Mesenchymal stem cell (in vitro differentiated cells and primary cell): ENCODE measurements around the gene C2CD4C.

Source experiments
- DNase-seq: peaks from one replicate; pipeline ENCODE4 v3.0.0-alpha.2; 2013
- H2AFZ ChIP-seq: one replicate; pipeline ENCODE4 v1.6.1; 2013; ENCODE audit warnings: low read depth, mild to moderate bottlenecking, control low read depth, inconsistent platforms, low read length, moderate library complexity
- H2AK5ac ChIP-seq: 2 replicates; pipeline ENCODE4 v1.6.1; 2013; ENCODE audit warnings: low read length, moderate library complexity, mild to moderate bottlenecking, inconsistent platforms; ENCODE audit not compliant: severe bottlenecking
- H2BK120ac ChIP-seq: one replicate; pipeline ENCODE4 v1.6.1; 2013; ENCODE audit warnings: low read depth, mild to moderate bottlenecking, inconsistent platforms, low read length, moderate library complexity
- H2BK12ac ChIP-seq, 2 experiments: one replicate each; pipeline ENCODE4 v1.6.1; 2013; ENCODE audit warnings: inconsistent platforms in 2 of 2, low read length in 2 of 2, mild to moderate bottlenecking in 2 of 2, moderate library complexity in 2 of 2, control low read depth in 1 of 2
- H2BK15ac ChIP-seq: one replicate; pipeline ENCODE4 v1.6.1; 2013; ENCODE audit warnings: mild to moderate bottlenecking, low read depth, inconsistent platforms; ENCODE audit not compliant: poor library complexity, severe bottlenecking
- H2BK5ac ChIP-seq: 2 replicates; pipeline ENCODE4 v1.6.1; 2013; ENCODE audit warnings: low read depth, mild to moderate bottlenecking, low read length, control low read depth, inconsistent platforms; ENCODE audit not compliant: poor library complexity, severe bottlenecking
- H3K14ac ChIP-seq, 2 experiments: one replicate each; pipeline ENCODE4 v1.6.1; 2013; ENCODE audit warnings: inconsistent platforms in 2 of 2, low read length in 2 of 2, control low read depth in 1 of 2, mild to moderate bottlenecking in 1 of 2, moderate library complexity in 1 of 2
- H3K18ac ChIP-seq, 2 experiments: one replicate each; pipeline ENCODE4 v1.6.1; 2013; ENCODE audit warnings: inconsistent platforms in 2 of 2, low read length in 2 of 2, control low read depth in 1 of 2, low read depth in 1 of 2, mild to moderate bottlenecking in 1 of 2
- H3K23ac ChIP-seq, 2 experiments: one replicate each; pipeline ENCODE4 v1.6.1; 2013; ENCODE audit warnings: inconsistent platforms in 2 of 2, low read length in 2 of 2, mild to moderate bottlenecking in 2 of 2, moderate library complexity in 2 of 2, control low read depth in 1 of 2
- H3K27ac ChIP-seq: 2 replicates; pipeline ENCODE4 v1.5.1; 2013; ENCODE audit warnings: mild to moderate bottlenecking, moderate library complexity, low read length, control low read depth, inconsistent platforms; ENCODE audit not compliant: poor library complexity, severe bottlenecking
- H3K27me3 ChIP-seq, 2 experiments: 2 replicates each; pipeline versions ENCODE4 v1.6.1 to v1.7.0; 2013; ENCODE audit warnings: low read length in 2 of 2, mild to moderate bottlenecking in 2 of 2, moderate library complexity in 2 of 2, control low read depth in 1 of 2, inconsistent platforms in 1 of 2; ENCODE audit not compliant: control insufficient read depth in 1 of 2, insufficient read depth in 1 of 2
- H3K36me3 ChIP-seq, 2 experiments: 2 replicates each; pipeline versions ENCODE4 v1.6.1 to v1.7.0; 2013; ENCODE audit warnings: low read length in 2 of 2, control low read depth in 1 of 2, inconsistent platforms in 1 of 2, low read depth in 1 of 2, mild to moderate bottlenecking in 1 of 2; ENCODE audit not compliant: insufficient read depth in 2 of 2, control insufficient read depth in 1 of 2
- H3K4ac ChIP-seq, 2 experiments: one replicate each; pipeline ENCODE4 v1.6.1; 2013; ENCODE audit warnings: inconsistent platforms in 2 of 2, low read length in 2 of 2, mild to moderate bottlenecking in 2 of 2, moderate library complexity in 2 of 2, control low read depth in 1 of 2, low read depth in 1 of 2
- H3K4me1 ChIP-seq: 2 replicates; pipeline ENCODE4 v1.6.1; 2013; ENCODE audit warnings: low read depth, low read length, control low read depth; ENCODE audit not compliant: control insufficient read depth, insufficient read depth
- H3K4me2 ChIP-seq: 2 replicates; pipeline ENCODE4 v1.6.1; 2013; ENCODE audit warnings: low read length, mild to moderate bottlenecking, inconsistent platforms; ENCODE audit not compliant: poor library complexity, severe bottlenecking
- H3K4me3 ChIP-seq, 2 experiments: 2 replicates each; pipeline versions ENCODE4 v1.5.1 to v1.7.0; 2013; ENCODE audit warnings: low read length in 2 of 2, mild to moderate bottlenecking in 2 of 2, control low read depth in 1 of 2, low read depth in 1 of 2; ENCODE audit not compliant: insufficient read depth in 1 of 2
- H3K79me1 ChIP-seq: replicated peaks from 2 replicates; pipeline ENCODE4 v1.6.1; 2013; ENCODE audit warnings: mild to moderate bottlenecking, control low read depth, low read length, inconsistent platforms; ENCODE audit not compliant: poor library complexity, severe bottlenecking
- H3K9ac ChIP-seq: 2 replicates; pipeline ENCODE4 v1.7.0; 2013; ENCODE audit warnings: mild to moderate bottlenecking, low read length, moderate library complexity
- H3K9me3 ChIP-seq: 2 replicates; pipeline ENCODE4 v1.7.0; 2013; ENCODE audit warnings: mild to moderate bottlenecking, low read length; ENCODE audit not compliant: control insufficient read depth
- H4K8ac ChIP-seq: one replicate; pipeline ENCODE4 v1.6.1; 2013; ENCODE audit warnings: inconsistent platforms, mild to moderate bottlenecking, low read length, moderate library complexity
- H4K91ac ChIP-seq: one replicate; pipeline ENCODE4 v1.6.1; 2013; ENCODE audit warnings: mild to moderate bottlenecking, low read length, inconsistent platforms
- WGBS: methylation state at CpG from one replicate; pipeline ENCODE4 v1.1.7; 2013; ENCODE audit warnings: mixed read lengths; 5-methylcytosine and 5-hydroxymethylcytosine counted together

The C2CD4C gene

GRCh38 chr19:392375-392970 is 16.5 kb downstream of the C2CD4C start:
- H3K79me1 ChIP-seq: no peaks in the 10 kb centered on the region
- no peak overlapping the region for H2BK5ac ChIP-seq
- no peak overlapping the region for H2BK12ac ChIP-seq
- no peak overlapping the region for H3K4me3 ChIP-seq
- H3K4me2 ChIP-seq: no peak overlapping the region
- H4K91ac ChIP-seq: peak overlapping the region; percentile 1
- no peak for DNase-seq
- H3K9ac ChIP-seq: no peak overlapping the region
- no peak overlapping the region for H2BK120ac ChIP-seq
- no peaks in the 10 kb centered on the region for H3K4me1 ChIP-seq
- no peak overlapping the region for H3K23ac ChIP-seq
- H2AK5ac ChIP-seq: no peak overlapping the region
- H3K4ac ChIP-seq: no peak overlapping the region
- H3K14ac ChIP-seq: no peak overlapping the region
- no peak overlapping the region for H4K8ac ChIP-seq
- 81% methylated on average over 12 of the region's 17 CpGs for WGBS
- H3K18ac ChIP-seq: no peak overlapping the region
- H3K36me3 ChIP-seq: no peaks in the 10 kb centered on the region
- no peak overlapping the region for H2BK15ac ChIP-seq
- peaks cover 10 to 30% of the 10 kb centered on the region in 2 experiments for H3K27me3 ChIP-seq
- no peak overlapping the region for H2AFZ ChIP-seq
- H3K9me3 ChIP-seq: no peaks in the 10 kb centered on the region
- no peak overlapping the region for H3K27ac ChIP-seq

GRCh38 chr19:391726-392374 is 17.1 kb downstream of the C2CD4C start:
- 89% methylated on average over 30 of the region's 30 CpGs for WGBS
- no peak overlapping the region for H3K9ac ChIP-seq

GRCh38 chr19:391207-391557 is 17.8 kb downstream of the C2CD4C start:
- Histone ChIP-seq H2BK12ac (no peak overlapping the region), H3K4me1 (no peaks in the 10 kb centered on the region), H2AK5ac (no peak overlapping the region), H2BK15ac (no peak overlapping the region), H3K4me2 (no peak overlapping the region), H2BK120ac (no peak overlapping the region), H4K8ac (no peak overlapping the region), H3K4ac (no peak overlapping the region), H2AFZ (no peak overlapping the region), H3K18ac (no peak overlapping the region), H3K14ac (no peak overlapping the region), H3K4me3 (no peak overlapping the region), H2BK5ac (no peak overlapping the region), H3K9me3 (no peaks in the 10 kb centered on the region), H3K27me3 (peaks cover 10 to 33% of the 10 kb centered on the region in 2 experiments), H3K36me3 (no peaks in the 10 kb centered on the region), H3K27ac (no peak overlapping the region), H3K23ac (no peak overlapping the region), H3K9ac (no peak overlapping the region), H4K91ac (no peak overlapping the region), H3K79me1 (no peaks in the 10 kb centered on the region)
- WGBS: 73% methylated on average over 2 of the region's 2 CpGs
- DNase-seq: no peak

More at GRCh38 chr19:391726-392374, 17.1 kb downstream of the C2CD4C start:
- no peaks in the 10 kb centered on the region for H3K79me1 ChIP-seq
- H2BK5ac ChIP-seq: no peak overlapping the region
- H3K36me3 ChIP-seq: no peaks in the 10 kb centered on the region
- H2BK15ac ChIP-seq: no peak overlapping the region
- no peak overlapping the region for H3K18ac ChIP-seq
- H3K23ac ChIP-seq: no peak overlapping the region
- no peak overlapping the region for H4K8ac ChIP-seq
- H2BK120ac ChIP-seq: no peak overlapping the region
- no peaks in the 10 kb centered on the region for H3K4me1 ChIP-seq
- no peak overlapping the region for H3K4me2 ChIP-seq
- H3K4me3 ChIP-seq: no peak overlapping the region
- H3K9me3 ChIP-seq: no peaks in the 10 kb centered on the region
- peaks cover 10 to 30% of the 10 kb centered on the region in 2 experiments for H3K27me3 ChIP-seq
- H4K91ac ChIP-seq: no peak overlapping the region
- no peak overlapping the region for H3K14ac ChIP-seq
- no peak overlapping the region for H3K27ac ChIP-seq
- H3K4ac ChIP-seq: no peak overlapping the region
- no peak for DNase-seq
- H2AFZ ChIP-seq: no peak overlapping the region
- no peak overlapping the region for H2AK5ac ChIP-seq
- H2BK12ac ChIP-seq: no peak overlapping the region

GRCh38 chr19:390386-391206 is 18.4 kb downstream of the C2CD4C start:
- Histone ChIP-seq H3K27me3 (peaks cover 10 to 33% of the 10 kb centered on the region in 2 experiments), H3K9me3 (no peaks in the 10 kb centered on the region), H3K18ac (no peak overlapping the region), H3K4me3 (no peak overlapping the region), H3K4me2 (no peak overlapping the region), H4K8ac (no peak overlapping the region), H2BK5ac (no peak overlapping the region), H3K4me1 (no peaks in the 10 kb centered on the region), H2AK5ac (no peak overlapping the region), H2BK15ac (no peak overlapping the region), H2BK120ac (no peak overlapping the region), H3K23ac (no peak overlapping the region), H3K27ac (no peak overlapping the region), H3K14ac (no peak overlapping the region), H4K91ac (no peak overlapping the region), H3K79me1 (no peaks in the 10 kb centered on the region), H2AFZ (no peak overlapping the region), H3K36me3 (no peaks in the 10 kb centered on the region), H3K4ac (no peak overlapping the region), H2BK12ac (no peak overlapping the region), H3K9ac (no peak overlapping the region)
- WGBS: 93% methylated on average over 29 of the region's 30 CpGs
- no peak for DNase-seq
